Natural killer cell treated with Interleukin-12 subunit alpha and Interleukin-12 subunit beta and Interleukin-15 and Interleukin-18, amount 100 ng/mL, for 72 hours (primary cell): Measurements from ENCODE around the gene PMEPA1. TPM values are rescaled to one million over a fixed set of nuclear protein-coding genes. Genes with fewer than 3 reads are reported as not detected.

Experiments used
- ATAC-seq, 2 donors: fragments of 150-1000 bp; cut with Tn5 transposase in 1 of 2; sonication (Bioruptor Pico), chemical (Tn5 transposase) in 1 of 2; 2 replicates each; pipeline ENCODE4 v1.10.0; 2021
- DNase-seq: peaks from one replicate; pipeline ENCODE4 v3.0.0; 2022; ENCODE audit warnings: low spot score
- H3K27ac Mint-ChIP-seq, 2 donors: 1 replicate in 1 of 2; 2 replicates in 1 of 2; pipeline ENCODE4 v1.8.0; 2022; ENCODE audit warnings: mixed read lengths in 2 of 2, mild to moderate bottlenecking in 1 of 2, moderate library complexity in 1 of 2
- H3K27me3 Mint-ChIP-seq, 2 donors: 1 replicate in 1 of 2; 2 replicates in 1 of 2; pipeline ENCODE4 v1.8.0; 2022; ENCODE audit warnings: mixed read lengths in 2 of 2
- H3K36me3 Mint-ChIP-seq: one replicate; pipeline ENCODE4 v1.8.0; 2022; ENCODE audit warnings: mixed read lengths
- H3K4me1 Mint-ChIP-seq, 2 donors: 1 replicate in 1 of 2; 2 replicates in 1 of 2; pipeline ENCODE4 v1.8.0; 2022; ENCODE audit warnings: low read depth in 2 of 2, mixed read lengths in 2 of 2, mild to moderate bottlenecking in 1 of 2
- H3K4me3 Mint-ChIP-seq: one replicate; pipeline ENCODE4 v1.8.0; 2022; ENCODE audit warnings: mixed read lengths
- H3K9me3 Mint-ChIP-seq: 2 replicates; pipeline ENCODE4 v1.8.0; 2022; ENCODE audit warnings: mixed read lengths
- total RNA-seq, 2 donors: library from RNA; stranded (reverse); gene quantifications; one replicate each; pipeline ENCODE4 v1.2.3, GENCODE V29; 2022

PMEPA1 gene
- total RNA-seq, 2 donors from 2014 or later = 0.08 TPM; not detected in 1

- Mint-ChIP-seq H3K36me3 (no peaks in the 10 kb centered on the region), H3K4me3 (no peak overlapping the region), H3K27me3 (no peaks in the 10 kb centered on the region), H3K9me3 (no peaks in the 10 kb centered on the region), H3K4me1 (peaks cover 17 to 20% of the 10 kb centered on the region in 2 donors), H3K27ac (no peak overlapping the region)
- ATAC-seq (no peak), DNase-seq (no peak)
Observed at GRCh38 chr20:57613481-57613921, 96.3 kb downstream of the PMEPA1 start.

GRCh38 chr20:57612916-57613315, 96.9 kb downstream of the PMEPA1 start:
- ATAC-seq (no peak), DNase-seq (no peak)
- no peak overlapping the region for H3K4me3 Mint-ChIP-seq
- no peak overlapping the region for H3K27ac Mint-ChIP-seq
- peaks cover 13 to 14% of the 10 kb centered on the region in 2 donors for H3K4me1 Mint-ChIP-seq
- H3K27me3 Mint-ChIP-seq = no peaks in the 10 kb centered on the region
- H3K36me3 Mint-ChIP-seq = no peaks in the 10 kb centered on the region
- H3K9me3 Mint-ChIP-seq = no peaks in the 10 kb centered on the region

GRCh38 chr20:57612436-57612835, 97.4 kb downstream of the PMEPA1 start:
- no peak for ATAC-seq
- Mint-ChIP-seq H3K9me3 (no peaks in the 10 kb centered on the region), H3K36me3 (no peaks in the 10 kb centered on the region), H3K4me3 (no peak overlapping the region), H3K27me3 (no peaks in the 10 kb centered on the region), H3K4me1 (peaks cover 8 to 11% of the 10 kb centered on the region in 2 donors), H3K27ac (no peak overlapping the region)
- no peak for DNase-seq

DNA sequence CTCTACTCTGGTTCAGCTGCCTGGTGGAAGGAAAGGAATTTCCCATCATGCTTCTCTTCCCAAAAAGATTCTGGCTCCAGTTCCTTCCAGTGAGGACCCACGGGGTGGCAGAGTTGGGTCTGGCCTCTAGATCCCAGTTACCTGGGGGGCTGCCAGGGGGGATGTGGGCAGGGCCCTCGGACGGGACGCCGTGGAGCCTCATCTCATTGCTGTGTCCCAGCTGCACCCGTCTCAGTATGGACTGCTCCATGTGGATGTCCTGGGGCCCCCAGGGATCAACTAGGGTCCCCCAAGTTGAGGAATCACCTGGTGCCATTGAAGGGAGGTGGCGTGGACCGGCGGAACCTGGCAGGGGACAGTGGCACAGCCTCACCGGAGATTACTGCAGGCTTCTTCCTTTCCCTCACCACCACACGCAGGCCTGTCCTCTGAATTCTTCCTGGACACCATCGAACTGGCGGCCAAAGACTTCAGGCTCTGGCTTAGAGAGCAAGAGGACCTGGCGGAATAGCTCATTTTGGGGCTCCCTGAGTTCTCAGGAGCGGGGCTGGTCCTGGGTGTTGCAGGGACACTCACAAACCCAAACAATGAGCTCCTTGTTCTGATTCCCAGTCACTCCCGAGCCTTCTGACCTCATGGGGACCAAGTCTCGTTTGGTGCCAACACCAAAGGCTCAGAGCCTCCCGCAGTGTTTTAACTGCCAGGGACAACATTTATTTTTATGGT, 98.1 kb downstream of the PMEPA1 start:
- Mint-ChIP-seq H3K27me3 (no peaks in the 10 kb centered on the region), H3K9me3 (no peaks in the 10 kb centered on the region), H3K4me3 (no peak overlapping the region), H3K4me1 (peaks cover 2 to 4% of the 10 kb centered on the region in 2 donors), H3K27ac (no peak overlapping the region), H3K36me3 (no peaks in the 10 kb centered on the region)
- DNase-seq (peak; percentile 48), ATAC-seq (no peak)

DNA sequence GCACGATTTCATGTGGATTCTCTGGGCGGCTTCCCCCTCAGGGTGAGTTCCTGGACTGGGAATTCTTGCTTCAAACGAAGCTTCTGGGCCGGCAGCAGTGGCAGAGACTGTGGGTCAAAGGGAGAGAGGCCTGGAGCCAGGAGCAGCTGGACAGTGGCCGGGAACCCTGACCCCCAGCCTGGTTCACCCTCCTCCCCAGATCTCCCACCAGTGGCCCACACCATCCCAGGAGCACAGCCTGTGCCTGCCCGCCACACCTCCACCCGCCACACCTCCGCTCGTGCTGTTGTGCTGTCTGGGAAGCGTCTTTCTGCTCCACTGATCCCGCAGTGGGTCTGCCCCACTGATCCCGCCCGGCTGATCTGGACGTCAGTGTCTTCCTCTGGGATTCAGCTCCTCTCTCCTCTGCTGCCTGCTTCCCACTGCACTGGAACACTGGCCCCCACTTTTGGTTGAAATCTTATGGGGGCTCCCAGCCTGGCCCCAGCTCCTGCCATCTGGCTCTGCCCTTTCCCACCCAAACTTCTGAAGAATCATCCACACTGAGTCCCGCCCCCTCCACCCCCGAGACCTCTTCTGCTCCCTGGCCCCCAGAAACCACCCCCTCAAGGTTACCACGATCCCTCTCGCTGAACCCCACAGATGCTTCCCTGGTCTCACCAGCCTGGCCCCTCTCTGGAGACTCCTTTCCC, 99.4 kb downstream of the PMEPA1 start:
- ATAC-seq (no peak), DNase-seq (no peak)
- Mint-ChIP-seq H3K4me1 (peaks cover 10 to 14% of the 10 kb centered on the region in 2 donors), H3K4me3 (no peak overlapping the region), H3K9me3 (no peaks in the 10 kb centered on the region), H3K27ac (peak overlapping the region in 1 of 2 donors; percentile 27), H3K27me3 (peaks cover 0 to 3% of the 10 kb centered on the region in 2 donors), H3K36me3 (no peaks in the 10 kb centered on the region)

DNA sequence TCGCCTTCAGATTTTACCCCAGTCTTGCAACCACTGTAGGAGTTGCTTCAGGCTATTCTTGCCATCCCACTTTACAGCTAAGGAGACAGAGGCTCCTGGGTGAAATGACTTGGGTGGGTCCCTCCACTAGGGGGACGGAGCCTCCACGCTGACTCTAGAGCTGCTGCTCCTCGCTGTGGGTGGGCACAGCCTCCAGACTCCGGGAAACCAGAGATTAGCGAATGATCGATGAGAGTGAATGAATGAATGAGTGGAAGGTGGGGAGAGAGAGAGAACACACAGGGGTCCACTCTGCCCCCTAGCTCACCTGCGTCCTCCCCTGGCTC, 100.0 kb downstream of the PMEPA1 start:
- no peak overlapping the region for H3K4me3 Mint-ChIP-seq

GRCh38 chr20:57609086-57609841, 100.6 kb downstream of the PMEPA1 start:
- H3K9me3 Mint-ChIP-seq = no peaks in the 10 kb centered on the region
- no peaks in the 10 kb centered on the region for H3K36me3 Mint-ChIP-seq
- no peak overlapping the region for H3K27ac Mint-ChIP-seq
- peaks cover 0 to 3% of the 10 kb centered on the region in 2 donors for H3K27me3 Mint-ChIP-seq
- H3K4me1 Mint-ChIP-seq = peaks cover 19 to 22% of the 10 kb centered on the region in 2 donors
- no peak overlapping the region for H3K4me3 Mint-ChIP-seq
- DNase-seq = no peak
- no peak for ATAC-seq

More for the DNA sequence above, 100.0 kb downstream of the PMEPA1 start:
- peaks cover 0 to 3% of the 10 kb centered on the region in 2 donors for H3K27me3 Mint-ChIP-seq
- H3K27ac Mint-ChIP-seq = no peak overlapping the region
- peaks cover 16 to 20% of the 10 kb centered on the region in 2 donors for H3K4me1 Mint-ChIP-seq
- H3K9me3 Mint-ChIP-seq = no peaks in the 10 kb centered on the region
- H3K36me3 Mint-ChIP-seq = no peaks in the 10 kb centered on the region
- DNase-seq (no peak), ATAC-seq (no peak)

DNA sequence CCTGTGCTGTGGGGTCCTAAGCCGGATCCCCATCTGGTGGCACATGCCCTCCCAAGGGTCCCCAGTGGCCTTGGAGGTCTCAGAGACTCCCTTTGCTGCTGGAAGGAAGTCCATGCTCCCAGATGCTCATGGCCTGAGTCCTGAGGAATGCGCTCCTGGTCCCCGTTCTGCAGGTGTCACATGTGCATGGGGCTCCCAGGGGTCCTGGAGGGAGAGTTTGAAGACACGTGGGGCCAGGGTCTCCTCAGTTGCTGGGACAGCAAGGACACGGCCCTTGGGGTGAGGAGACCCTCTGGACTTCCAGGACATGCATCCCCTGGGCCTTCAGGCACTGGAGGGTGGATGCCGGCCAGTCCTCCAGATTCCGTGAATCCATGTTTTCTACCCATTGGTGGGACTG, 101.3 kb downstream of the PMEPA1 start:
- no peak overlapping the region for H3K4me3 Mint-ChIP-seq
- H3K4me1 Mint-ChIP-seq = peaks cover 21 to 23% of the 10 kb centered on the region in 2 donors
- no peaks in the 10 kb centered on the region for H3K36me3 Mint-ChIP-seq
- no peak for DNase-seq
- no peak for ATAC-seq
- H3K27me3 Mint-ChIP-seq = peaks cover 0 to 3% of the 10 kb centered on the region in 2 donors
- H3K9me3 Mint-ChIP-seq = no peaks in the 10 kb centered on the region
- no peak overlapping the region for H3K27ac Mint-ChIP-seq

- DNase-seq (no peak), ATAC-seq (peak in 1 of 2 donors; percentile 35)
- Mint-ChIP-seq H3K4me3 (peak overlapping the region; percentile 46), H3K27me3 (peaks cover 0 to 3% of the 10 kb centered on the region in 2 donors), H3K36me3 (no peaks in the 10 kb centered on the region), H3K9me3 (no peaks in the 10 kb centered on the region), H3K27ac (peak overlapping the region; percentile 6 to 74), H3K4me1 (peaks cover 30 to 32% of the 10 kb centered on the region in 2 donors)
Observed at GRCh38 chr20:57605878-57606277, 103.9 kb downstream of the PMEPA1 start.

DNA sequence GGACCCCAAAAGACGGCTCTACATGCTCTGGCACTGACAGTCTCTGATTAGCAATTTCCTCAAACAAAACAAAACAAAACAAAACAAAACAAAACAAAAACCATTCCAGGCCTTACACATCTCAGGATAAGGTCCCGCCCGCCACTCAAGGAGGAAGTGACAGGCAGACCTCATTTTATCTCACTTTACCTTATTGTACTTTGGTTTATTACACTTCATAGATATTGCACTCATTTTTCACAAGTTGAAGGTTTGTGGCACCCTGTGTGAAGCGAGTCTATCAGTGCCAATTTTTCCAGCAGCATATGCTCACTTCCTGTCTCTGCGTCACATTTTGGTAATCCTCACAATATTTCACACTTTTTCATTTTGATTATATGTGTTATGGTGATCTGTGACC, 104.8 kb downstream of the PMEPA1 start:
- peaks cover 0 to 3% of the 10 kb centered on the region in 2 donors for H3K27me3 Mint-ChIP-seq
- H3K27ac Mint-ChIP-seq = peak overlapping the region; percentile 35 to 74
- peaks cover 31 to 33% of the 10 kb centered on the region in 2 donors for H3K4me1 Mint-ChIP-seq
- no peaks in the 10 kb centered on the region for H3K36me3 Mint-ChIP-seq
- DNase-seq = no peak
- peak; percentile 81 to 85 for ATAC-seq
- H3K4me3 Mint-ChIP-seq = peak overlapping the region; percentile 46
- H3K9me3 Mint-ChIP-seq = no peaks in the 10 kb centered on the region

DNA sequence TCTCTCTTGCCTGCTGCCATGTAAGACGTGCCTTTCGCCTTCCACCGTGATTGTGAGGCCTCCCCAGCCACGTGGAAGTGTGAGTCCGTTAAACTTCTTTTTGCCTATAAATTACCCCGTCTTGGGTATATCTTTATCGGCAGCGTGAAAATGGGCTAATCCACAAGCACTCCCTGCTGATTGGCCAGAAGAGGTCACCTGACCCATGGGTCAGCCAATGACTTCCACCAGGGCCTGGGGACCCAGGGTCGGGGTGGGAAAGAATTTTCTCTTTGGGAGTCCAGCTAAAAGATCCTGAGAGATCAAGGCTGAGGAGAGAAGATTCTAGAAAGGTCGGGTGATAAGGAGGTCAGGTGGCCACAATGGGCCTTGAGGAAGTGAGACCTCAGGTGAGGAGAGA, 106.7 kb downstream of the PMEPA1 start:
- Mint-ChIP-seq H3K27ac (no peak overlapping the region), H3K4me1 (peaks cover 31 to 33% of the 10 kb centered on the region in 2 donors), H3K27me3 (peaks cover 0 to 3% of the 10 kb centered on the region in 2 donors), H3K4me3 (no peak overlapping the region), H3K9me3 (no peaks in the 10 kb centered on the region), H3K36me3 (no peaks in the 10 kb centered on the region)
- ATAC-seq (no peak), DNase-seq (no peak)

DNA sequence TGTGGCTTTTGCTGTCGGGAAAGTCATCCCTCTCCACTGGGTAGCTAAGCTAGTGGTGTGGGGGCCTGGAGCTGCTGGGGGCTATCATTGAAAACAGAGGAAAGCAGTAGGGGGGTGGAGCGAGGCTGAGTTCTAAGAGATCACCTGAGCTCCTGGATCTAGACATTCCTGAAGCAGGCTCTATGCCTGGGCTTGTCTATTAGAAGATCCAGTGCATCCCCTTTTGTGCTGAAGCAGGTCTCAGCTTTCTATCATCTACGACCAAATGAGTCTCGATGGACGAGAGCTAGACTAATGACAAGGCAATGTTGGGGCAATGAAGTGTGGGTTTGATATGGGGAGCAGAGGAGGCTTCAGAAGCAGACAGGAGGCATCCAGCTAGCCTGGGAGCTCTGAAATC, 108.1 kb downstream of the PMEPA1 start:
- DNase-seq = no peak
- Mint-ChIP-seq H3K9me3 (no peaks in the 10 kb centered on the region), H3K36me3 (no peaks in the 10 kb centered on the region), H3K27me3 (peaks cover 0 to 3% of the 10 kb centered on the region in 2 donors), H3K4me1 (peaks cover 33 to 34% of the 10 kb centered on the region in 2 donors), H3K4me3 (no peak overlapping the region), H3K27ac (no peak overlapping the region)
- no peak for ATAC-seq

DNA sequence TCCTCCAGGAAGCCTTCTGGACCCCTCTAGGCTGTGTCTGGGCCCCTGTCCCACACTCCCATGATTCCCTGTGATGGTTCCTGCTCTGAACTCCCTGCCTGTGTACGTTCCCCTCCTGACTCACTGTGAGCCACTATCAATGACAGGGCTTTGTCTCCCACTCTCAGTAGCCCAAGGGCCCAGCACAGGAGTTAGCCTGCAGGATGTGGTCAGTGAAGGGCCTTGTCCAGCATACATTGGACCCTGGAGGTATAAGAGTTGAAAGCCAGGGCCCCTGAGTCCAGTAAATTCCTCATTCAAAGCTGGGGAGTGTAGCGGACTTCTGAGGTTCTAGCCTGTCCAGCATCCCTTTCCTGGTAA, 108.6 kb downstream of the PMEPA1 start:
- H3K27ac Mint-ChIP-seq = no peak overlapping the region
- peaks cover 31 to 32% of the 10 kb centered on the region in 2 donors for H3K4me1 Mint-ChIP-seq
- peaks cover 0 to 3% of the 10 kb centered on the region in 2 donors for H3K27me3 Mint-ChIP-seq
- H3K36me3 Mint-ChIP-seq = no peaks in the 10 kb centered on the region
- H3K4me3 Mint-ChIP-seq = no peak overlapping the region
- no peaks in the 10 kb centered on the region for H3K9me3 Mint-ChIP-seq
- DNase-seq (no peak), ATAC-seq (no peak)
